ENCODE data around the gene CREB5.
A peak's percentile ranks its signal among the peaks of the same experiment; 100 is the strongest.
"Not testable (repeated sequence)": the region's sequence is repeated elsewhere in the genome, so short reads cannot be mapped to it uniquely, and the experiment has no call there.

Gene CREB5

DNA sequence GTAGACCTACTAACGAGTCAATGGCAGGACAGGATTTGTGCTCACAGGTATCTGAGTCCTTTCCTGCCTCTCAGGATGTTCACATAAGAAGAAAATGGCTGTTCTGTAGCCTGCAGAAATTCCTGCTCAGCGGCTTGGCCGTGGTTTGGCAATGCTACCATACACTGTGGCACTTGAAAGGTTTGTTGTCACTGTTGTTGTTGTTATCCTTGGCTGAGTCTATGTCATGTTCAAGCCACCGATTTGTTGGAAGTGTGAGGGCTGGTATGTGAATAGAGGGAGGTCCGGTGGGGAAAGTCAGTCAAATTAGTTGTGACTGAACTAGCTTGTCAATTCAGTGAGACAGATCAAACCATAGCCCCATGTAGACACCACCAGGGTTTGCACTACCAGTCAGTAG lies 345.9 kb downstream of the CREB5 start:
- DNase-seq = no peak

DNA sequence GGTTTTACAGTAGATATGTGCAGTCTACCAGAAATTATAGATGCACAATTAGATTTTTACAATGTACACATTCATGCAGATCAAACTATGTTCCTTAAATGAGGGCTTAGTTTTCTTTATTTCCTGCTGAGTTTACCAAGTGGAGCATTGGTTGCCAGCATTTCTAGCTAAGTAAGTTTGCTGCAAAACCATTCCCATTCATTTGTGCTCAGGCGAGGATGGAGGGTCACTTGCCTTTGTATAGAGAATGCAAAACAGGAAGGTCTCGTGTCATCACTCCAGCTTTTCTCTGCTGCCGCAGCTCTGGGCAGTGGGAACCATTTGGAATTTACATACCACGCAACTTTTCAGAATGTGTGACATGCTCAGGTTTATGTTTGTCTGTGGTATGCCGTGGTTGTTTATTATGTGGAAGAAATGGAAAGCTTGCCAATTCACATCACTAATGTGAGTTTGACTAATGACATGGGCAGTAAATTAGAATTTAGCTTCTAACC lies 347.2 kb downstream of the CREB5 start:
- no peak for DNase-seq

DNA sequence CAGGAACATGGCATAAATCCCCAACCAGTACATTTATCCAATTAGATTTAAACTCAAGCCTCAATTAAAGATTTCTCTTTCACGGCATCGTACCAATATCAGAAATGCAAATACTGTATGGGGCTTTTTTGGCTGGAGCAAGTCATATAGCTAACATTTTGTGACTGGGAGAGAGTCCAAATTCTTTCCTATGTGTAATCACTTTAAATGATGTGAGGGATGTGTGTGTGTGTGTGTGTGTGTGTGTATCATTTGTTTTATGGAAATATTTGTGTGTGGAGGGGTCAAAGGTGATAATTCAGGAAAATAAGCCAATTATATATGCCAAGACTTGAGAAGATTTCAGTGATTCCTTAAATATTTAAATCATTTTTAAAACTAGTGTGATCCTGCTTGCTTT lies 349.2 kb downstream of the CREB5 start:
- DNase-seq = no peak

DNA sequence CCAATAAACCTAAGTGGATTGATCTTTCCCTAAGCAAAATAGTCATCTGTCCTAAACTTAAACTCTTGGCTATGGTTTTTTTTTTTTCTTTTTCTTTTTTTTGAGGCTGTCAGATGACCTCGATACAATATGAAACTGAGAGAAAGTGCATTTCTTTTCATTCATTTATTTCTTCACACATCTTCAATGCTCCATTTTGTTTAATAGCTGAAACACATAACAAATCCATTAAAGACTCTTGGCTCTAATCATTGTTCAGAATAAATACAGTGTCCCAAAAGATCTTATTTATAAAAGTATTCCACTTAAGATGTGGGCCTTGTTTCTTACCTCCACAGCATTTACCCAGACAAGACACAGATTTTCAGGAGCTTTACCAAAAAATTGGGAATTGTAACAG lies 350.3 kb downstream of the CREB5 start:
- DNase-seq = no peak

DNA sequence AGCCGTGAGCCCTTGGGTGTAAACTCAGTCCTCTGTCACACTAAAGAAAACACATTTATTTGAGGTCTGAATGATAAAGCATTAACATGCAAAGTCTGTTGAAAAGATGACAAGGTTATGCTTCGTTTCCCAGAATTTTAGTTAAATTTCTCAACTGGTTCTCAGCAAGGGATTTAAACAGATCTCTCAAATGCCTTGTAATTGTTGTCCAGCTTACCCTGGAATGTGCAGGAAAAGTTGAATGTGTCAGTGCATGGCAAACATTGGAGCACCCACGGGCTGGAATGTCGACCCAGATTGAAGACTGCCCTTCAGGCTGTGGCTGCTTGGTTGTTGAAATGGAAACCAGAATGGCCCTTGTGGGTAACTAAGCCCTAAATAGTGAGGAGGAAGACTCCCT lies 354.0 kb downstream of the CREB5 start:
- DNase-seq = no peak

DNA sequence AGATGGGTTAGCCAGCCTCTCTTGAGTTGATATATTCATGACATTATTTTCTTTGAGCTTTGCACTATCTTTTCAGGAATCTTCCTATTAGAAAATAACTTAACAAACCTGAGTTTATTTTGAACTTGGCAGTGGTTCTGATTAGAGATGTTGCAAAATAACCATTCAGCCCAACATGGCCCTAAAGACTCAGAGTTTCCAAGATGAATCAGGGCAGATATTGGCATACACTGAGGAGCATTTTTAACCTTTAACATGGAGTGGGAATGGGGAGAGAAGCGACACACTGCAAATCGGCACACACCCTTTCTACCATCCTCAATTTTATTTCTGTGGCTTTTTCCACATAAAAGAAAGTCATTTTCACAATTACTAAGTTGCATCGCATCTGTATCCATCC lies 355.0 kb downstream of the CREB5 start:
- DNase-seq = no peak

DNA sequence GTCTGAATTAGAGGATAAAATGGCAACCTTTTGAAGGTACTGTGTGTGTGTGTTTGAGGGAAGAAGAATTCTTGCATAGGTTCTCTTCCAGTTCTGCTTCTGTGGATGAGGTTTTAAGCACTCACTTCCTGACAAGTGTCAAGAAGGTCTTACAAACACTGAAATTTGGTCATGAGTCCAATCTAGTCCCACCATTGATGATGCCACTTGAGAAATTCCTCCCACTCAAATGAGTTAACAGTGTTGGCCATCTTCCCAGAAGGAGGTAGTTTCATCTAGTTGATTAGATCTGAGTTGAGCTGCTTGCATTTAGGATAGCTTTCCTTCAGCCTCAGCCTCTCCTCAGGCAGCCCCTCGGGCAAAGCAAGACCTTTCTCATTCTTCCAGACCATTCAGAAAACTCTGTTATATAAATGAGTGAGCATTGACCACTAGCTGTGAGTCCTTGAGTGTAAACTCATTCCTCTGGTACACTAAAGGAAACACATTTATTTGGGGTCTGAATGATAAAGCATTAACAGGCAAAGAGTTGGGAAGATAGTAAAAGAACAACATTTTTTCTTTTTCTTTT lies 356.3 kb downstream of the CREB5 start:
- DNase-seq = no peak

DNA sequence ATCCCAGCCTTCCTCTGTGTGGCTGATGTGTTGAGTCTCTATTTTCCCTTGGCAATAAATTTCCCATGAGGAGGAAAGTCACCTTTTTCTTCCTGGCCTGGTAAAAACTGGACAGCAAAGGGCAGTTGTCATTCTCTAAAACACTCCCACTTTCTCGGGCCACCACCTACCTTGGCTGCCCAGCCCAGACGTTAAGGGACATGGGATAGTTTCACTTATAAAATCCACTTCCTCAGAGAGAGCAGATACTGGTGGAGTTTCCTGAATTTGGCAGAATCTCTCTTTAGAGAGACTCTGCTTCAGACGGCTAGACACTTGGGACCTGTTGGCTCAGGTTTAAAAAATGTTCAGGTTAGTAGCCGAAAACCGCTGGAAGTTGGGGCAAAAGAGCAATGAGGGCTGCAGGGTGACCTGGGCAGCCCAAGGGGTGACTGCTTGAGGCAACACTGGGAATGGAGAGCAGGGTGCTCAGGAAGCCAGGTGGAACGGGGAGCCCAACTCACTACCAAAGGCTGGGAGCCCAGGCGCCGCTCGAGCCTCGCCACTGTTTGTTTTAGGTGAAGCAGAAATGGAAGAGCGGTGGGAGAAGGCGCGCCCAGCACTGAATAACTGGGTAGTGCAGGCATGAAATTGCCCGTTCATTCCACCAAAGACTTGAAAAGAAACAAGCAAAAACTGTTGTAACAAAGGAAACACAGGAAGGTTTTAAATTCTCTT lies 359.7 kb downstream of the CREB5 start:
- DNase-seq = no peak

DNA sequence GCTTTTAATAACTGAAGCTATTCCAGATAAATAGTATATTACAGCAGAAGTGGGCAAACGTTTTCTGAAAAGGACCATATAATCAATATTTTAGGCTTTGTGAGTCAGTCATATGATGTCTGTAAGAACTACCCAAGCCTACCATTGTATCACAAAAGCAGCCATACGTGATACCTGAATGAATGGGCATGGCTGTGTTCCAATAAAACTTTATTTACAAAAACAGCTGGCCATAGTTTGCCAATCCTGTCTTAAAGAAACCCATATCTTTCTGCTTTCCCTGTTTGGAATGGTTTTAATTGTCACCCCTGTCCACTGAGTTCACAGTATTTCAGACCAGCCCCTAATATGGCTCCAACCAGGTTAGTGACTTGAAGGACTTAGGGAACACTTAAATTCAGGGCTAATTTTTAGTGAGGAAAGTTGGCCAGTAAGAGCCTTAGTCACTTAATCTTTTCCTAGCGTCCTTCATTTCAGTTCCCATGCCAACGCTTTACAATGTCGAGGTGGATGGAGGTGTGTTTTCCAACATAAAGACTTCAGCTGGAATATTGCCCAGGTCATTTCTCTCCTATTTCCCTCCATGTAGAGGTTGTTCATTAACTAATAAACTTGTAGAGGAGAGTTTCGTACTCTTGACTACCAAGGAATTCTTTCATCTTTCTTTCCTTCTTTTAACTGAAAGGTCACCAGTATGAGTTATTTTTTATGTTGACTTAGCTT lies 361.3 kb downstream of the CREB5 start:
- peak; percentile 27 for DNase-seq

DNA sequence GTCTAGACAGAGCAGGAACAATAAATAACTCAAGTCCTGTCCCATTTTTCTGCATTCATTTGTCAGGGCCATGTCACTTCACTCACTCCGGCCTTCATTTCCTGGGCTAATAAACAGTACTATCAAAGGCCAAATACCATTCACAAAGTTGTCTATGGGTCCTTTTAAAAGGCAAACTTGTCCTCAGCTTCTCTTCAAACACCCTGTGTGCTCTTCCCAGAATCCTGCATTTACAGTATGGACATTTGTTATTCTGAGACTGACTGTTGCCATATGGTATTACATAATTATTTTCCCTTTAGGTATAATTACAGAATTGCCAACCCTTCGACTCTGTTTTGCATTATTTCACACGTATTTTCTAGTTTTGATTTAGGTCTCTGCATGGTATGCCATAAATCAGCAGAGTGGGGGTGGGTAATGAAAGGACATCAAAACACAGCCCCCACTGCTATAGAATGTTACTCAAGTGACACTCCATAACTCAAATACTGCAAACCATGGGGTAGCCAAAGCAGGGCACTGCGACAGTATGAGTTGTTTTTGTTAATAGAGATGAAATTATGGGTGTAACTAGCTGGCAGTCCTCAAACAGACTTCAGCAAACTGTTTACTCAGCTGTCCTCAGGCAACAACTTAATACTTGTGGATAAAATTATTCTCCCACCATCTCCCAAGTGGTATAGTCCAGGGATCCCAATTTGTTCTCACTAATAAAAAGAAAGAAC lies 362.1 kb downstream of the CREB5 start:
- DNase-seq = peak; percentile 88

DNA sequence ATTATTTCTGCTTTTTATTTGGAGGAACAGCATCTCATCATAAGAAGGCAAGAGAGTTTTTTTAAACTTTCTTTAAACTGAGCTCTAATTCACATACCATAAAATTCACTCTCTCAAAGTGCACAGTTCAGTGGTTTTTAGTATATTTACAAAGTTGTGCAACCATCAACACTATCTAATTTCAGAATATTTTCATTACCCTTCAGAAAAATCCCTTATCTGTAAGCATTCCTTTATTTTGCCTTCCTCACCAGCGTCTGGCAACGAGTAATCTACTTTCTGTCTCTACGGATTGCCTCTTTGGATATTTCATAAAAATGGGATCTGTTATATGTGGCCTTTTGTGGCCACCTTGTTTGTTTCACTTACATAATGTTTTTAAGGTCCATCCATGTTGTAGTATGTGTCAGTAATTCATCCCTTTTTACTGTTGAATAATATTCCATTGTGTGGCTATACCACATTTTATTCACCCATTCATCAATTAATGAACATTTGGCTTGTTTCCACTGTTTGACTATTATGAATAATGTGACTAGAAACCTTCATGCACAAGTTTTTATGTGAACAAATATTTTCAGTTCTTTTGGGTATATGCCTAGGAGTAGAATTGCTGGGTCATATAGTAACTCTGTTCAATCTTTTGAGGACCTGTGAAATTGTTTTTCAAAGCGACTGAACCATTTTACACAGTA lies 364.3 kb downstream of the CREB5 start:
- no peak for DNase-seq

DNA sequence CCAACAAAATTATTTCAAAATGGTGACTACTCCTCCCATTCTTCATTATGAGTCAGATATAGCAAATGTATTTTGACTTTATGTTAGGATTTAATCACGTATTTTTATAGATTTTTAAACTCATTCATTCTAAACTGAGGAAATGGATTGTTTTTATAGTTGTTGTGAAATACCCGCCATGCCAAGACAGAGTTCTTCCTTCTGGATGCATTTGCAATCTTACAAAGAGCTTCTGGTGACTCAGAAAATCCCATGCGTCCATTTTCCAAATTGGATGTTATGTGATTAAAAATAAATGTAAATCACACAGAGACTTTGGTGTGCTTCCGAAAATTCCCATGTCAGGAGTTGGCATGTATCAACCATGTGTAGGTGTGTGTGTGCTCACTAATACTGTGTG lies 366.5 kb downstream of the CREB5 start:
- DNase-seq = no peak

DNA sequence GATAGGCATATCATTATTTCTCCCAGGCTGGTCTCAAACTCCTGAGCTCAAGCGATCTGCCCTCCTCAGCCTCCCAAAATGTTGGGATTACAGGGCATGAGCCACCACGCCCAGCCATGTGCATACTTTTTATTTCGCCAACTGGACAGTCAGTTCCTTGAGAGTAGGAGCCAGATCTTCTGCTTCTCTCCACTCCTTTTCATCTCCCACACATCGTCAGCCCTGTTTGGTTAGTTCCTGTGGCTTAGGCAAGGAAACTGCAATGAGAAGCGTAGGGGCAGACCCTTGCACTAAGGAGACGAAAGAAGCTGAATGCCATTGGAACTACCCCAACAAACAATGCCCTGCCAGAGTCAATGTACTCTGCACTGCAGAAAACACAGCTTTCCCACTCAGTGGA lies 367.6 kb downstream of the CREB5 start:
- DNase-seq = no peak

DNA sequence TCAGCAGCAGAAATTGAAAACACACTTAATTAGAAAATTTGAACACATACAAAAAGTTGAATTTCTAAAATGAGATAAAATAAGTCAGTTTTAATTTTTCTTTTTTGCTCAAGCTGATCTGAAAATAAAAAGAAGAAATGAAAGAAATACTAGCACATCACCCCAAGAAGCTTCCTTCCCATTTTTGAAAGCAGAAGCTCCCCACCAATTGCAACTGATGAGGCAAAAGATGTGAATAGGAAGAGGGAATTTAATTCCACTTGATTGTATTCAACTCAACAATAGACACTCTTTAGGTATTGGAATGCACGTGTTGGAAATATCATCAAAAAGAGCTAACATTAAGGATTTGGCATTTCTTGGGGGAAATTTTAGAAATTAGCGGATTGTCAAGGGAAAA lies 370.0 kb downstream of the CREB5 start:
- DNase-seq = no peak

DNA sequence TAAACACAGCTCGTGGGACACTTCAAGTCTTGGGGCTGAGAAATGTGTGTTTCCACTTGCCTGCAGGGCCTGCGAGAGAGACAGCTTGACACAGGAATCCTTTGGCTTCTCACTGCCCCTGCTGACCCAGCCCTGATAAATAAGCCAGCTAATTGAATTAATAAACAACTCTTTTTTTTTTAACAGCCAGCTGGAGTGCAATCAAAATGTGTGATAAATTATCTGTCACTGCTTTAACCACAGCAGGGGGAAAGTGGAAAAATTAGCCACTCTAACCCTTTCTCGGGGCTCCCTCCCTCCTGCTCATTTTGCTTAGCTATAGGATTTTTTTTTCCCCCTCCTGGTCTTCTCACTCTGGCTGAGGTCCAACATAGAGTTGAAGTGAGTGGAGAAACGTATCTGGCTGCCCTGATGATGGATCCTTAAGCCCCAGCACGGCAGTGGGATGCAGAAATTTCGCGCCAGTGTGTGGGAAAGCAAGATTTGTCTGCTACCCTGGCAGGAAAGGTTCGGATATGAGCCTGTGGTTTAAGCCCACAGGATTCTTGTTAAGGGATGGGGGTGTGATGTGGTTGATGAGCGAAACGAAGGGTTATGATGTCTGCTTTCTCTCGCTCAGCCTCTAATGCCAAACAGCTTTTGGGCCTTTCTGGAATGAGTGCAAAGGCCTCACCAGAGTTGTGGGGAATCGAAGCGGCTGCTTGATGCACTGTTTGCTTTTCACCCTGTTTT lies 372.0 kb downstream of the CREB5 start:
- DNase-seq = peak; percentile 23

DNA sequence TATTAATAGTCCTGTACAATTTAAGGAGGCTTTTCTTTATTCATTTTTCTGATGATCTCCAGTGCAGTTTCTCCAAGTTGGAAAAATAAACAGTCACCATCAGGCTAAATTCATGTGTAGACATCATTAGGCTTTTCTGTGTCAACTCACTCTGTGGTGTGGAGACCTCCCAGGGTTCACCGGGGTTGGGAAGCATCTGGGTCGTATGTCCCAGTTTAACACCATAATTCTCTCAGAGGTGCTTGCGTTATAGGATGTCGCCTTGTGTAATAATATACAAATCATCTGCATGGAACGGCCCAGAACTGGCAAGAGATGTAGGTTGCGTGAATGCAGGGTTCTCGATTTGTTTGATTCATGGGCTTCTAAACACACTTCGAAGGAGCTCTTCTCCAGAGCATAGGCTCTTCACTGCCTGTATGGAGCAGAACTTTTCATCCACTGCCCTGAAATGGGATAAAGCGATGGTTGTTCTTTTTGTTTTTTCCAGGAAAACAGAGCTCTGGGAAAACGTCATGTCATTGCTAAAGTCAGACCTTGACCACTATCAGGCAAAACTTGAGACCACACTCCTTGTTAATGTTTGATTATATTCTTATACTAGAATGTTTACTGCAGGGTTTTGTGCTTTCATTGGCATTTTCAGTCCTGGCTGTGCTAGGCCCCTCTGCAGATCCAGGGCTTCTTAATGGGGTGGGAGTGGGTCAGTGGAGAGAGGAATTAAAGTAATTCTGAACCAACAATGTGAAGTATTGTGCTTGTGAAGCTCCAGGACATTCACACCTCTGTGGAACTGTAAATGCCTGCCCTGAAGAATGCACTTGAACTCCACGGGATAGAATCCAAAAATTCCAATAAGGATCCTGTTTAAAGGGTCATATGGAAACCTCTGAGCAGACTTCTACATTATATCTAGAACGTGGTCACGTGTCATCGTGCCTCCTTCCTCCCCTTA lies 373.0 kb downstream of the CREB5 start:
- DNase-seq = no peak

DNA sequence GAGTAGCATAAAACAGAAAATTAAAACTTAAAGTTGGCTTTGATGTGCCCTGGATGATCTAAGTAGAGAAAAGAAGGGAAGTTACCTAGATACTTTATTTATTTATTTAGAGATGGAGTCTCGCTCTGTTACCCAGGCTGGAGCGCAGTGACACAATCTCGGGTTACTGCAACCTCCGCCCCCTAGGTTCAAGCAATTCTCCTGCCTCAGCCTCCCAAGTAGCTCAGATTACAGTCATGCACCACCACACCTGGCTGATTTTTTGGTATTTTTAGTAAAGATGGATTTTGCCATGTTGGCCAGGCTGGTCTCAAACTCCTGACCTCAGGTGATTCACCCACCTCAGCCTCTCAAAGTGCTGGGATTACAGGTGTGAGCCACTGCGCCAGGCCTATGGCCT lies 373.8 kb downstream of the CREB5 start:
- not testable (repeated sequence) for DNase-seq

DNA sequence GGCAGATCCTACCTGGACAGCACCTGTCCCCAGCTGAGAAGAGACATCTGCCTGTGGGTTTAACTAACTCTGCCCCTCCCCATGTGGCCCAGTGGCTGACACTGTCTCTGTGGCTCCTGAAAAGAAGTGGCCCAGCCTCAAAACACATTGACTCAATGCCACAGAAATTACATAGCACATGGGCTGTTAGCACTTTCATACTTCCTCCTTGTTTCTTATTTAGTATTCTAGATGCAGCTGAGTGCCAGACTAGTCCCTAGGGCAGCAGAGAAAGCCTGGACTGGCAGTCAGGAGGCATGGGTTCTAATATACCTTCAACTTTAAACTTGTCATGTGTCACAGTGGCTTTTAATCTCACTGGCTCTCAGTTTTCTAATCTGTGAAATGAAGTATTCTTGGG lies 374.8 kb downstream of the CREB5 start:
- peak; percentile 48 for DNase-seq

DNA sequence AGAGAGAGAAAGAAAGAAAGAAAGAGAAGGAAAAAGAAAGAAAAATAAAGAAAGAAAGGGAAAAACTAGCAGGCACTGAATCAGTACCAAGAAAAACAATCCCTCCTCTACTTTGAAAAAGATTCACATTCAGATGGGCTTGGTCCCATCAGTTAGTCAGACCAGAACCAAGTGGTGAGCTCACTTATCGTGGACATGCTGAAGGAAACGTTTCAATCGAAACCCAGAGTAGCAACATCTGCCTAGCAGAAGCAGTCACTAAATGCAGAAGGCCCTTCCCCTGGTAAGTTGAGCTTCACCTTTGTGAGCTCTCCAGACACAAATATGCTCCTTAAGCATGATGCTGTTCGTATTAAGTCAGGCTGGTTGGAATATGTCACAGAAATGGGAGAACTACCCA lies 378.1 kb downstream of the CREB5 start:
- DNase-seq = no peak

DNA sequence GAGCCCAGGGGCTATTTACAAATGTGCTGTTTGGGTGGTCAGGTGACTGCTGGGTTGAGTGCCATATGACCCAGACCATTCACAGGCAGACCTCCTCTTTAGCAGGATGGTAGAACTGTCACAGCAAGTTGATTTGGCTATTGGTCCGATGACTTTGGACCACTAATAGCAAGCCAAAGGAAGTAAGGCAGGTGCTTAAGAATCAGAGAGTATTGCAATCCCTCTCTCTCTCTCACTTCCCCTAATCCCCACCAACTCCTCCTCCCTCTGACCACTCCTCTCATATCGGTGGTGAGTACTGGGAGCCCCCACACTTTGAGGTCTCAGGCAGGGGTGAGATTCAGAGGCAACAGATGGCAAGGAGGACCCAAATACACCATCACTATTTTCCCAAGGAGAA lies 380.5 kb downstream of the CREB5 start:
- no peak for DNase-seq
